Stimulated activated CD4-positive, alpha-beta T cell treated with anti-CD3 and anti-CD28 coated beads, Interleukin-12 subunit alpha, Interleukin-12 subunit beta, amount 100 ng/mL, for 48 hours (primary cell): ENCODE results near the gene VPS8.

Experiments used
- DNase-seq, 3 donors: peaks; one replicate each; pipeline ENCODE4 v3.0.0-alpha.2; 2020; ENCODE audit warnings: low read depth in 2 of 3, low spot score in 1 of 3

VPS8 gene

DNA sequence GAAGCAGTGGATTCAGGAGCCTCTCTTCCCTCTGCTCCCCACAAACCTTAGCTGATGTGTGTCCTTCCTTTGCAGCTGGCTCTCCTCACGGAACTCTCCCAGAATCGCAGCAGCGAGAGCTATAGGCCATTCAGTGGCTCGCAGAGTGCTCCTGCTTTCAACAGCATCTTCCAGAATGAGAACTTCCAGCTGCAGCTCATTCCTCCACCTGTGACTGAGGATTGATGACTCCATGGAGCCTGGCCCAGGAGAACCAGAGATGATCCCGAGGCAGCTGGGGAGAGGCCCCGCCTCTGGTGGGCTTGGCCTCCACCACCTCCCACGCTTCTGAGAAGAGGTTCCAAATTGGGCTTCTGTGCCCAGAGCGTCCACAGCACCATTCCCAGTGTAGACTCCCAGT is 239.8 kb downstream of the VPS8 start:
- no peak for DNase-seq

DNA sequence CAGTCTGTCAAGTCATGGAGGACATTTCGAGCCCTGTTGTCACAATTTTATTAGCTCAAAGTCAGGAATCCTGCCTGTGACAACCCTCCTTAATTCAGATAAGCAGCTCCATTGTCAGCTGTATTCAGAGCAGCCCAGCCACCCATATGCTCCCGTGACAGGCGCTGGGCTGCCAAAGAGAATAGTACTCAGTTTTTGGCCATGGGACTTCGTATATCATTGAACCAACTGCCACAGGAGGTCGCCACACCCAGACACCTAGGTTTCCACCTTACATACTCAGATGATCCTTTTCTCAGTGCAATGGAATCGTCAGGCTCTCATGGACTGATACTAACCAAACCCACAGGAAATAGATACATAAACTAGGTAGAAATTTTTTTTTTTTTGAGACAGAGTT is 240.7 kb downstream of the VPS8 start:
- DNase-seq = no peak

DNA sequence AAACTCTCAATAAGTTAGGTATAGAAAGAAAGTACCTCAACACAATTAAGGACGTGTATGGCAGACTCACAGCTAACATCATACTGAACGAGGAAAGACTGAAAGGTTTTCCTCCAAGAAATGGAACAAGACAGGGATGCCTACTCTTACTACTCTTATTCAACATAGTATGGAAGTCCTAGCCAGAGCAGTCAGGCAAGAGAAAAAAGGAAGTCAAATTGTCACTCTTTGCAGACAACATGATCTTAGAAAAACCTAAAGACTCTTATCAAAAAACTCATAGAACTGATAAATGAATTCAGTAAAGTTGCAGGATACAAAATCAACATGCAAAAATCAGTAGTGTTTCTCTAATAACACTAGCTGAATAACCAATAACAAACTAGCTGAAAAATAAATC is 244.9 kb downstream of the VPS8 start:
- no peak for DNase-seq

DNA sequence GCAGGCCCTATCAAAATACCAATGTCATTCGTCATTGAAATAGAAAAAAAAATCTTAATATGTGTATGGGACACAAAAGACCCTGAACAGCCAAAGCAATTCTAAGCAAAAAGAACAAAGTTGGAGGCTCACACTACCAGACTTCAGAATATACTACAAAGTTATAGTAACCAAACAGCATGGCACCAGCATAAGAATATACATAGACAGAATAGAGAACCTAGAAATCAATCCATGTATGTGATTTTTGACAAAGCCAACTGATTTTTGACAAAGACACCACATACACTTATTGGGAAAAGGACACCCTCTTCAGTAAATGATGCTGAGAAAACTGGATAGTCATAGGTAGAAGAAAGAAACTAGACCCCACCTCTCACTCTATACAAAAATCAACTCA is 245.9 kb downstream of the VPS8 start:
- no peak for DNase-seq

DNA sequence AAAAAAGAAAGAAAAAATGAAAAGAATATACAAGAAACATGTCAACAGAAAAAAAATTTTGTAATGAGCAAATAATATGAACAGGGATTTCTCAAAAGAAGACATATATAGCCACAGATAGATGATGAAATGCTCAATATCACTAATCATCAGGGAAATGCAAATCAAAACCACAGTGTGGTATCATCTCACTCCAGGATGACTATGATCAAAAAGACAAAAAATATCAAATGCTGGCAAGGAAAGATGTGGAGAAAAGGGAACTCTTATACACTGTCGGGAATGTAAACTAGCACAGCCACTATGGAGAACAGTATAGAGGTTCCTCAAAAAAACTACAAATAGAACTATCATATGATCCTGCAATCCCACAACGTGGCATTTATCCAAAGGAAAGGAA is 246.8 kb downstream of the VPS8 start:
- DNase-seq = no peak

- DNase-seq = no peak
Measured at GRCh38 chr3:185059766-185060165, 247.8 kb downstream of the VPS8 start.

GRCh38 chr3:185060655-185061054 is 248.7 kb downstream of the VPS8 start:
- no peak for DNase-seq

DNA sequence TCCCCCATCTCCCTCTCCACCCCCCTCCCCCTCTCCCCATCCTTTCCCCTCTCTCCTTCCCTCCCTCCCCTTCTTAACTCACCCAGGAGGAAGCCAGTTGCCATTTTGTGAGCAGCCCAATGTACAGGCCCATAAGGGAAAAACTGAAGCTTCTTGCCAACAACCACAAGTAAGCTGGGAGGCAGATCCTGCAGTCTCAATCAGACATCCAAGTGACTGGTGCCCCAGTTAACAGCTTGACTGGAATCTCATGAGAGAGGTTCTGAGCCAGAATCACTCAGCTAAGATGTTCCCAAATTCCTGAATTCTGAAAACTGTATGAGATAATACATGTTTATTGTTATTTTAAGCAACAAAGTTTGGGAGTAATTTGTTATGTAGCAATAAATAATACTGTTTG is 250.2 kb downstream of the VPS8 start:
- DNase-seq = no peak

GRCh38 chr3:185063431-185063830 is 251.5 kb downstream of the VPS8 start:
- no peak for DNase-seq

GRCh38 chr3:185065059-185065458 is 253.1 kb downstream of the VPS8 start:
- no peak for DNase-seq

GRCh38 chr3:185066251-185066650 is 254.3 kb downstream of the VPS8 start:
- DNase-seq = no peak

DNA sequence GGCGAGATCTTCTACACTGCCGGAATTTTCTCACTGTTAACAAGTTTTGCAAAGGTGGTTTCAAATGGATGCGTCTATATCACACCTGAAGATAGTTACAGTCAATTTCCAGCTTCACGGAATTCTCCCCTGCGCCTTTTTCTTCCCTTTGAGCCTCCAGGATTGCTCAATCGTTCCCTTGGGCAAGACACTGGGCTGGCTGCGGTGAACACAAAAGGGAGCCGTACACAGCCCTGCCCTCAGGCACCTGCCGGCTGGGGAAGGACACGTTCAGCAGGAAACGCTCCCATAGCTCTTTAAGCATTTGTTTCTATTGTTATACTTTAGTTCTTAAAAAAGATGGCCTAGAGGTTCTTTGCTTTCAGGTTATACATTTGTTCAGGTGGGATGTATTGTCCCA is 255.2 kb downstream of the VPS8 start:
- no peak for DNase-seq

- no peak for DNase-seq
Measured at GRCh38 chr3:185069037-185070030, 257.4 kb downstream of the VPS8 start.

DNA sequence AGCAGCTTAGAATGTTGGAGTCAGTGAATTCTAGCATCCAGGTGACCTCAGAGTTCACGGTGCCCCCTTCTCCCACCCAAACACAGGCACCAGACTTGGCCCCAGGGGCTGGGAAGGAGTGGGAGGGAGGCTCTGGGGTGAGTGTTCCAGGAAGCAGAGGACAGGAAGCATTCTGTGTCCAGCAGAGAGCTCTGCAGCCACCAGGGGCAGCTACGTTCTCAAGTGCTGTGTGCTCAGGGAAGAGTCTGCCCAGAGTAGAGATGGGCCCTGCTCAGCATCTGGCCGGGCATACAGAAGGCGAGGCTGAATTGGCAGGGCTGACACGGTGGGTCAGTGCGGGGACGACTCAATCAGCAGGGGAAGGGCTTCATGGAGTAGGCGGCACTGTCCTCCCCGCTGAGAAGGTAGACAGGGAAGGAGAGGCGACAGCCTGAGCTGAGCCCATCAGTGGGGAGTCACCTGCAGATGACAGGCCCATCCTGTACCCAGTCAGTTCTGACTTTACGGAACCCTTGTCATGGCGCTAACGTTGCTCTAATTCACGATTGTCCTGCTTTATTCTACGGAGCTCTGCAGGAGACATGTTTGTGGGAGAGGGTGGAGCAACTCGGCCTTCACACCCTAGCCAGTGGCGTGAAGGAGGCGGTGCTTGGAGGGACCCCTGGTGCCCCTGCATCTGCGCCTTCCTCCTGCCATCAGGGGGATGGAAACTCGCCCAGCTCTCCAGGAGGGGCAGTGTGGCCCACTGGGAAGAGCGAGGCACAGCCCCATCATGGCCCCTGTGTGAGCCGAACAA is 258.7 kb downstream of the VPS8 start:
- DNase-seq = no peak

DNA sequence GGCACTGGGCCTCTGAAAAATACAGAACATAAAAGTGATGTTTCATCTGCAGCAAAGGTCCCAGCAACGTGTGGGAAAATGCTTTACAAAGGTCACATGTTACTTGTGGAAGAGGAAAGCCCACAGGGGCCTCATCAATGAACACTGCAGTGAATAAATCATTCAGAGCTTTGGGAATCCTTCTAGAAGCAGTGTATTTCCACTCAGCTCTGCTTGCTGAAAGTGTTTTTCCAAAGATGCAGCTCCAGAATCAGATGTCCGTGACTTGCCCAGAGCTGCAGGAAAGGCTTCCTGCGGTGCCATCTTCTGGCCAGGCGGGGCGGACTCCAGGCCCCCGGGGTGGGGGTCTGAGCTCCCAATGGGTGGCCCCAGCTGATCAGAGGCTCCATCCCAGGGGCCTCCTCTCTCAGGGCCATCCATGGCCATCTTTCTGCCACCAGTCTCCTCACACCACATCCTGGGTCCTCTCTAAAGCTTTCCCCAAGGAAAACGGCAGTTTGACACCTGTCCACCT is 259.4 kb downstream of the VPS8 start:
- no peak for DNase-seq

DNA sequence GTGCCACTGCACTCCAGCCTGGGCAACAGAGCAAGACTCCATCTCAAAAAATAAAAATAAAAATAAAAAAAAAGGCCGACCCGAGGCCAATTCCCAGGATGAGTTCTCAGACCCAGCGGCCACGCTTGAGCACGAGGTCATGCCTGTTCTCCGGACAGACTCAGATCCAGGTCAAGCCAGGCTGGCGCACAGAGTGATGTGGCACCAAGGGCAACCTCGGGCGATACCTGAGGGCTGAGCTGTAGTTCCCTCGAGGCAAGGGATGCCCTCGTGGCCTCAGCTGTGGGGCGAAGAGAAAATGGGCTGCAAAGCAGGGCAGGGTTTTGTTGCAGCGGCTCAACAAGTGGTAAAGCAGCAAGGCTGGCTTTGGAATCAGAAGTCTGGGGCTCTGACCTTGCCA is 263.6 kb downstream of the VPS8 start:
- DNase-seq = no peak

DNA sequence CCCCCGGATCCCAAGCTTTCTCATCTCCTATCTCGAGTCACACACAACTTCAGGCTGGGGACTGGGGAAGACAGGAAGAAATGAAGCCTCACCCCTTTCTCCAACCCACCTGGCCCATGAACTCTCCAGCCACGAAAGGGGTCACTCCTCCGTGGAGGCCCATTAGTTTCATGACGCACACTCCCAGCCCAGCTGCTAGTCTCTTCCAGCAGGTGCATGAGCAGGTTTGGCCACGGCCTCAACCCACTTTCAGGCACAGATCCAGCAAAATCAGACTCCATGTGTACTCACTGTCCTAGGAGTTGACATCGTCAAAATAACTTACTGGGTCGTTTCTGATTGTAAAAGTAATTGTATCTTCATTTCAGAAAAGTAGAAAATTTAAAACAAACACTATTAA is 264.3 kb downstream of the VPS8 start:
- no peak for DNase-seq

DNA sequence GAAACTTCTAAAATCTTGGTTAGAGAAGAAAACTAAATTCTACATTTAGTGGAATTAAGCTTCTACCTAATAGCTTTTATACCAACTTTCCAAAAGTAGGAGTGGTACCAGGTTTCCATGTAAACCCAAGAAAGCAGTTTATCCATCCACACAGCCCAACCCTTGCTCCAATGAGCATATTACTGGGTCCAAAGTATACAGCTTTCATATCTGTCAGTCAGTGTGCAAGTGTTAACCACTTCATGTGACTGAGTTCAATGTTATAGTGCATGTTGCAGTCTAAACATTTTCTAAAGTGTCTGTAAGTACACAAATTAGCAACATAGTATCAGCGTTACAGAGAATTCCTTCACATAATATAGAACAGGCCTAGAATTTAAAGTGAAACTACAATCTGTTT is 267.7 kb downstream of the VPS8 start:
- no peak for DNase-seq

GRCh38 chr3:185081521-185081920 is 269.6 kb downstream of the VPS8 start:
- no peak for DNase-seq

GRCh38 chr3:185082149-185082548 is 270.2 kb downstream of the VPS8 start:
- no peak for DNase-seq

DNA sequence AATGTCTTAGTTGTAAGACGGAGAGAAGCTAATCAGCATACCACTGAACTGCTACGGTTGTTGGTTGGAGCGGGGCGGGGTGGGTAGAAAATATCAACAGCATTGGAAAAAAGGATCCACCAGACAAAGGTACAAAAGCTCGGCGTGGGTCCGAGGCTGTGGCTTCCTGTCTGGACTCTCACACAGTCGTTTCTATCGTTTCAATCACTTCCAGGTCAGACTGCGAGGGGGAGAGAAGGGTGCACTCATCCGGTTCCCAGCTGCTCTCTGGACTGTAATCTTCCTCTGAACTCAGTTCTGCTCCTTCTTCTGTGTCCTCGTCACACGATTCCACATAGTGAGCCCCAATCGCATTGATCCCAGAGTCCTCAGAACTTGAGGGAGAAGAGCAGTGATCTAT is 270.9 kb downstream of the VPS8 start:
- DNase-seq = no peak

GRCh38 chr3:185084402-185084801 is 272.4 kb downstream of the VPS8 start:
- DNase-seq = no peak
